Activated naive CD4-positive, alpha-beta T cell treated with anti-CD3 and anti-CD28 coated beads for 36 hours (primary cell): ENCODE results near the gene RIPOR2. TPM values are rescaled to one million over a fixed set of nuclear protein-coding genes. Genes with fewer than 3 reads are reported as not detected.

Experiments
- CTCF ChIA-PET: fragments of 350-600 bp; sonication (Branson Sonifier 250); formaldehyde crosslinking; loops from one replicate; lab custom pipeline; 2021; ENCODE audit warnings: antibody characterized with exemption; lab: Charles Lee
- DNase-seq: peaks from one replicate; pipeline ENCODE4 v3.0.0-alpha.2; 2020
- H3K27ac Mint-ChIP-seq: one replicate; pipeline ENCODE4 v1.8.0; 2021; ENCODE audit warnings: mild to moderate bottlenecking, mixed read lengths
- H3K27me3 Mint-ChIP-seq: one replicate; pipeline ENCODE4 v1.8.0; 2021; ENCODE audit warnings: low read depth, mixed read lengths
- H3K36me3 Mint-ChIP-seq: one replicate; pipeline ENCODE4 v1.8.0; 2021; ENCODE audit warnings: low read depth, mixed read lengths
- H3K4me1 Mint-ChIP-seq: one replicate; pipeline ENCODE4 v1.8.0; 2021; ENCODE audit warnings: low read depth, mixed read lengths
- H3K4me3 Mint-ChIP-seq: one replicate; pipeline ENCODE4 v1.8.0; 2021; ENCODE audit warnings: mild to moderate bottlenecking, moderate library complexity, mixed read lengths
- H3K9me3 Mint-ChIP-seq: one replicate; pipeline ENCODE4 v1.8.0; 2021; ENCODE audit warnings: mixed read lengths
- intact Hi-C: fragments of 100-400 bp; cut with micrococcal nuclease; formaldehyde crosslinking; loops from one replicate; pipeline ENCODE4 v1.15.1; 2023
- total RNA-seq, 2 experiments: library from RNA; stranded (reverse); gene quantifications; one replicate each; pipeline ENCODE4 v1.2.3, GENCODE V29; 2021

RIPOR2 gene
- total RNA-seq, 2 experiments from 2014 or later: 111 to 116 TPM

DNA sequence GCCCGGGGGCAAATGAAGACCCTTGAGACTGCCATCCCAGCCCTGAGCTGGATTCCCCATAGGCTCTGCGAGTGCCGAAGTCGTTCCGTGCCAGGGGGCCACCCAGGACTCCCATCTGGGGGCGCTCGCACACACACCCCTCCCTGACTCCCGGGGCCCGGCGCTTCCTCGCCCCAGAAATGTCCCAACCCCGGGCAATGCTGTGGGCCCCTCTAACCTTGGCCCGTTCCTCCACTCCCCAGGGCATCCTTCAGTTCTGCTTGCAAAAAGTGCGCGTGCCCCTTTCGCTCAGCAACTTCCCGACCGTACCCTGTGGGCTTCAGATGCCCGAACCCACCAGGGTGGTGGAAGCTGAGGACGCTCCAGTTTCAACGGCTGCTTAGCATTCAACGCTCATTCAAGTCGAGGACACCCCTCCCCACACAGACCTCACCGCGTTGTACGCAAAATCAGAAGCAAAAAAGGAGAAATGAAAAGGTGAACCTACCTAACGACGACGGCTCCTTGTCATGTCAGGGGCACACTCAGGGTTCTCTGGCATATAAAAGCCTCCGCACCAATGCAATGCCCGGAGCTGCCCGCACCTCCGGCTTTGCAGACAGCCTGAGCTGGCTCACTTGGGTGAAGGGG lies 25.3 kb downstream of the RIPOR2 start:
- Mint-ChIP-seq H3K27me3 (no peaks in the 10 kb centered on the region), H3K27ac (peak overlapping the region; percentile 96), H3K4me3 (peak overlapping the region; percentile 92), H3K9me3 (no peaks in the 10 kb centered on the region), H3K36me3 (peaks cover 24% of the 10 kb centered on the region), H3K4me1 (peaks cover 75% of the 10 kb centered on the region)
- peak; percentile 64 for DNase-seq
- CTCF ChIA-PET: interaction anchor here (0.6 to 9.0 kb wide), 19 partner anchors 10 to 141 kb away, joined by 3 to 129 read pairs (median 6); partner anchors contain the start of gene RIPOR2
- intact Hi-C loops: loop anchor here (1.0 kb wide), 3 partner anchors 9 to 82 kb away; no protein-coding TSS in a partner anchor

DNA sequence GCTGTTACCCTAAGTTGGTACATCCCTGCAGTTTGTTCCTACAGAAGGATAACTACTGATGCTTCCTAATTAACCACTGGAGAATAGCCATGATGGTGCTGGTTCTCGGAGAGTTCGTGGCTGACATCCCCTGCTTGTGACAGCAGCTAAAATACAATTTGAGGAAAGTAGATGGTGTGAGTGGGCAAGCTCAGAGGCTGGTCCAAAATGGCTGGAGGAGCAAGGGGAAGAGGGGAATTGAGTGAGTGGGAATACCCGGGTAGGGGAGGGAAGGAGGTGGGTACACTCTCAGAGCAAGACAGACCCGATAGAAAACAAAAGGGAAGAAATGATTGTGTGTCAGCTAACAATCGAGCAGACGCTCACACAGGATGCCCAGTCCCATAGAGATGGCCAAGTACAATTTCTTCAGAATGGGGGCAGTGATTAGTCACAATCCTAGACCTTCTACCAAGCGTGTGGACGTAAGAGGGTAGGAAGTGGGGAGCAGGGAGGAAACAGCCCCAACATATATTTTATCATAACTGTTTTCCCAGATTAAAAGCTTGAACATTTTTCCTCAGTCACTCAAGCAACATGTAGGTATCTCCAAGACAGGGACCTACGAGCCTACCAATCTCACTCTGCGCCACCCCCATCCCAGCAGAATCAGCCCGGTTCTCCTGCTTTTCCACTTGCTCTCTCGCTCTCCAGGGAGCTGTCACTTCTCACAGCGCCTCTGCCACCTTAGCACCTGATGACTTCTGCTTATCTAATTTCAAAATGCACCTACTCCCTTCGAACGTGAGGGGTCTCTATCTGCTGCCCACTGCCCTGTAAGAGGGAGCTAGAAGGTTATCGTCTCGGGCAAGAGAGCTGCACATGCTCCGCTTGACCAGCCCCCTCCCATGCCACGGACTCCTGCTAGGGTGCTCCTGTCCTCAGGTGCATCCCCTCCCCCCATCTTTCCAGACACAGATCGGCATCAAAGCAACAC lies 26.2 kb downstream of the RIPOR2 start:
- peak overlapping the region; percentile 96 for H3K27ac Mint-ChIP-seq
- H3K27me3 Mint-ChIP-seq: no peaks in the 10 kb centered on the region
- H3K4me1 Mint-ChIP-seq: peaks cover 75% of the 10 kb centered on the region
- intact Hi-C loops: loop anchor here (1.0 kb wide), 7 partner anchors 9 to 83 kb away; no protein-coding TSS in a partner anchor
- peak overlapping the region; percentile 92 for H3K4me3 Mint-ChIP-seq
- peaks cover 31% of the 10 kb centered on the region for H3K36me3 Mint-ChIP-seq
- peak; percentile 38 for DNase-seq
- CTCF ChIA-PET: interaction anchor here (0.6 to 9.0 kb wide), 20 partner anchors 9 to 196 kb away, joined by 3 to 129 read pairs (median 6); partner anchors contain the start of gene RIPOR2
- no peaks in the 10 kb centered on the region for H3K9me3 Mint-ChIP-seq

DNA sequence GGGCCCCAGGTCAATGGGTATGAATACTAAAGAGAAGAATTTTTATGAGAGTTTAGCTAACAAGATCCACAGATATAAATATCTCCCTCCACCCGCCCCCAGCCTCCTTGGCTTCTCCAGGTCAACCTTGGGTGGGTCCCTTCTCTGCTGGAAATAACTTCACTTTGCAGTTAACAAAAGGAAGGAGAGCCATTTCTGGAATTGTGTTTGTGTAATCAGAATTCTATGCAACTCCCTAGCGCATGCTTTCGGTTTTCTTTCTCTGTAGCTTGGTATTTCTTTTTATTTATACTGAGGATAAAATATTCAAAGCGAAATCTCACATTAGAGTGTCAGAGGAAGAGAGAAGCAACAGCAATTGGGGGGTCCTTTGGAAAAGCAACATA lies 27.1 kb downstream of the RIPOR2 start:
- H3K4me3 Mint-ChIP-seq: peak overlapping the region; percentile 92
- no peaks in the 10 kb centered on the region for H3K27me3 Mint-ChIP-seq
- H3K4me1 Mint-ChIP-seq: peaks cover 75% of the 10 kb centered on the region
- H3K9me3 Mint-ChIP-seq: peaks cover under 1% of the 10 kb centered on the region
- peaks cover 40% of the 10 kb centered on the region for H3K36me3 Mint-ChIP-seq
- intact Hi-C loops: loop anchor here (1.0 kb wide), 5 partner anchors 8 to 52 kb away; no protein-coding TSS in a partner anchor
- no peak for DNase-seq
- H3K27ac Mint-ChIP-seq: peak overlapping the region; percentile 96
- CTCF ChIA-PET: interaction anchor here (0.6 to 9.0 kb wide), 13 partner anchors 9 to 195 kb away, joined by 3 to 129 read pairs (median 32); partner anchors contain the start of gene RIPOR2

GRCh38 chr6:24907919-24908649 lies 27.7 kb downstream of the RIPOR2 start:
- H3K9me3 Mint-ChIP-seq: peaks cover 3% of the 10 kb centered on the region
- DNase-seq: no peak
- intact Hi-C loops: loop anchor here (1.0 kb wide), 1 partner anchor 25 kb away; no protein-coding TSS in a partner anchor
- peak overlapping the region; percentile 92 for H3K4me3 Mint-ChIP-seq
- H3K27me3 Mint-ChIP-seq: no peaks in the 10 kb centered on the region
- CTCF ChIA-PET: interaction anchor here (0.9 to 9.0 kb wide), 8 partner anchors 8 to 109 kb away, joined by 3 to 129 read pairs (median 53); partner anchors contain the start of gene RIPOR2
- peak overlapping the region; percentile 96 for H3K27ac Mint-ChIP-seq
- H3K36me3 Mint-ChIP-seq: peaks cover 43% of the 10 kb centered on the region
- peaks cover 71% of the 10 kb centered on the region for H3K4me1 Mint-ChIP-seq

DNA sequence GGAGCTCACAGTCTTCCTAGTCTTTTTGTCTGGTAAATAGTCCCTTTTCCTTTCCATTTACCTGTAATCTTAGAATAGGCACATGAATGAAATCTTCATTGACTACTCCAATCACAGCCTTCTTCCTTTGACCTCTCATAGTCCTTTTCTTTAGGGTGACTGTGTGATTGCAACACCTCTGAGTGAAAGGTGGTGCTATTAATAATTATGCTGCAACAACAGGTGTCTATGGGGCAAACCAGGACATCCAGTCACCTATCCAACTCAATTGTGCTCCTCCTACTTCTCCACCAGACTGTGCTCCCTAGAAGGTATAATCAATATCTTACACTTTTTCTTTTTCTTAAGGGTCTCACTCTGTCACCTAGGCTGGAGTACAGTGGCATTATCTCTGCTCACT lies 29.4 kb downstream of the RIPOR2 start:
- Mint-ChIP-seq H3K27me3 (no peaks in the 10 kb centered on the region), H3K9me3 (peaks cover 8% of the 10 kb centered on the region), H3K4me1 (peaks cover 75% of the 10 kb centered on the region), H3K27ac (peak overlapping the region; percentile 66), H3K4me3 (no peak overlapping the region), H3K36me3 (peaks cover 53% of the 10 kb centered on the region)
- CTCF ChIA-PET: interaction anchor here (1.0 to 4.6 kb wide), 7 partner anchors 12 to 85 kb away, joined by 3 to 20 read pairs (median 8); no protein-coding TSS in a partner anchor
- intact Hi-C loops: no loop called here
- no peak for DNase-seq

DNA sequence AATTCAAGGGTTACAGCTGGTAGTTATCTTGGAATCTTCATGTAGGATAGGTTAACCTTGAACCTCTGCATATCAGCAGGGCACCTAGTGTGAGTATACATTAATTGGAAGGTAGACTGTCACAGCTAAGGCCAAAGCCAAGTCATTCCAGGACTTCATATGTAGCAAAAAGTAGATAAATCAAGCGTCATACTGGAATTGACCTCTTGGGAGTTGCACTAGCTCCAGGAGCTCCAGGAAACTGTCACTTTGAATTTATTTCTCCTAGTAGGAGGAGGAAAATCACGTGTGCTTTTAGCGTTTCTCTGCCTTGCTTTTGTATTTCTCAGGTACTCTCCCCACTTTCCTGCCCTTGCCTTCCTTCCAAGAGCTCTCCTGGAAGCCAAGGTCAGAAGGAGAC lies 30.3 kb downstream of the RIPOR2 start:
- CTCF ChIA-PET: interaction anchor here (1.1 to 4.6 kb wide), 10 partner anchors 13 to 86 kb away, joined by 3 to 20 read pairs (median 8); no protein-coding TSS in a partner anchor
- Mint-ChIP-seq H3K27ac (peak overlapping the region; percentile 68), H3K36me3 (peaks cover 51% of the 10 kb centered on the region), H3K4me1 (peaks cover 83% of the 10 kb centered on the region), H3K27me3 (no peaks in the 10 kb centered on the region), H3K9me3 (peaks cover 8% of the 10 kb centered on the region), H3K4me3 (no peak overlapping the region)
- intact Hi-C loops: no loop called here
- no peak for DNase-seq

GRCh38 chr6:24903681-24904080 lies 32.1 kb downstream of the RIPOR2 start:
- DNase-seq: no peak
- CTCF ChIA-PET: interaction anchor here (1.0 to 4.6 kb wide), 7 partner anchors 15 to 88 kb away, joined by 4 to 20 read pairs (median 8); no protein-coding TSS in a partner anchor
- peaks cover 8% of the 10 kb centered on the region for H3K9me3 Mint-ChIP-seq
- intact Hi-C loops: no loop called here
- H3K36me3 Mint-ChIP-seq: peaks cover 44% of the 10 kb centered on the region
- peaks cover 90% of the 10 kb centered on the region for H3K4me1 Mint-ChIP-seq
- H3K27ac Mint-ChIP-seq: peak overlapping the region; percentile 63
- no peak overlapping the region for H3K4me3 Mint-ChIP-seq
- no peaks in the 10 kb centered on the region for H3K27me3 Mint-ChIP-seq

- H3K36me3 Mint-ChIP-seq: peaks cover 46% of the 10 kb centered on the region
Measured at GRCh38 chr6:24902782-24903181, 33.0 kb downstream of the RIPOR2 start.

GRCh38 chr6:24901698-24902328 lies 33.9 kb downstream of the RIPOR2 start:
- Mint-ChIP-seq H3K27me3 (no peaks in the 10 kb centered on the region), H3K36me3 (peaks cover 44% of the 10 kb centered on the region), H3K27ac (peak overlapping the region; percentile 84), H3K9me3 (peaks cover 8% of the 10 kb centered on the region), H3K4me1 (peaks cover 89% of the 10 kb centered on the region), H3K4me3 (peak overlapping the region; percentile 28)
- CTCF ChIA-PET: interaction anchor here (0.8 to 4.6 kb wide), 6 partner anchors 8 to 90 kb away, joined by 3 to 53 read pairs (median 12); no protein-coding TSS in a partner anchor
- intact Hi-C loops: loop anchor here (2.0 kb wide), 1 partner anchor 45 kb away; no protein-coding TSS in a partner anchor
- no peak for DNase-seq

More at GRCh38 chr6:24902782-24903181, 33.0 kb downstream of the RIPOR2 start:
- H3K27me3 Mint-ChIP-seq: no peaks in the 10 kb centered on the region
- CTCF ChIA-PET: interaction anchor here (1.0 to 4.6 kb wide), 4 partner anchors 15 to 89 kb away, joined by 4 to 20 read pairs (median 16); no protein-coding TSS in a partner anchor
- DNase-seq: no peak
- peaks cover 8% of the 10 kb centered on the region for H3K9me3 Mint-ChIP-seq
- no peak overlapping the region for H3K4me3 Mint-ChIP-seq
- intact Hi-C loops: no loop called here
- peak overlapping the region; percentile 84 for H3K27ac Mint-ChIP-seq
- H3K4me1 Mint-ChIP-seq: peaks cover 90% of the 10 kb centered on the region

DNA sequence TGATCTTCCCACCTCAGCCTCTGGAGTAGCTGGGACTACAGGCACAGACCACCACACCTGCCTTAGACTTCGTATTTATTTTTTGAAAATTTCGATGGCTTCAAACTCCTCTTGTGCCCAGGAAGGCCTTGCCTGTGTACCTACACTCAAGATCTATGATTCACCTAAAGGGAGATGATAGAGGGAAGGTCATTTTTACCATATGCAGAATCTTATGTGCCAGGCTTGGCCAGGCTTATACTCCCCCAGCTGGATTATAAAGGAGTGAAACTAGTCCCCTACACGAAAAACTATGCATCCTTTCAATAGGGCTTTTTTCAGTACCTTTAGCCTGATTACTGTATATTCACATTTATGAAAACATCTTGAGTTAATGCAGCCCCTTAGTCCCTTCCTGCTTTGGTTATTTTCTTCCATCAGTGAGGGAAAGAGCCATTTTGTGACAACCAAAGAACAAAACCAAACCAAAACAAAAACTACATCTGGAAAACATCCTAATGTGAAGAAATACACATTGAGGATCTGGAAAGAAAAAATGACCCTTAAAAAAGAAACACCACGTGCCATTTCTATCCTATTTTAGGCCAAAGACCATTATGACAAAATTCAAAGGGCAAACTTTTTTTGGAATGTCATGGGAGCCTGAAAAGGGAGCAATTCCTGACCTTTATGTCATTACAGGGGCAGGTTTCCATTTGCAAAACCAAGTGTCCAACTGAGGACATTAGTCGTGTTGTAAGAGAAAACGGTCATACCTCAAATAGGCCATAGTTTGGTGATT lies 34.7 kb downstream of the RIPOR2 start:
- DNase-seq: no peak
- CTCF ChIA-PET: interaction anchor here (0.6 to 4.1 kb wide), 13 partner anchors 9 to 170 kb away, joined by 3 to 53 read pairs (median 5); no protein-coding TSS in a partner anchor
- intact Hi-C loops: loop anchor here (1.0 to 2.0 kb wide), 2 partner anchors 8 to 44 kb away; no protein-coding TSS in a partner anchor
- Mint-ChIP-seq H3K9me3 (peaks cover 8% of the 10 kb centered on the region), H3K36me3 (peaks cover 44% of the 10 kb centered on the region), H3K4me3 (peak overlapping the region; percentile 44), H3K4me1 (peaks cover 87% of the 10 kb centered on the region), H3K27ac (peak overlapping the region; percentile 84), H3K27me3 (no peaks in the 10 kb centered on the region)
